Activated T-cell treated with anti-CD3 and anti-CD28 coated beads, Interleukin-2, amount 50 U/mL, for 72 hours (primary cell): ENCODE measurements around the gene ANKRD55. TPM values are rescaled to one million over a fixed set of nuclear protein-coding genes. Genes with fewer than 3 reads are reported as not detected.
A peak's percentile ranks its signal among the peaks of the same experiment; 100 is the strongest.
"Not testable (repeated sequence)": the region's sequence is repeated elsewhere in the genome, so short reads cannot be mapped to it uniquely, and the experiment has no call there.

Experiments used
- ATAC-seq, 2 donors: fragments of 150-1000 bp; cut with Tn5 transposase; replicated peaks in 1 of 2; 2 replicates each; pipeline ENCODE4 v1.10.0; 2021; ENCODE audit warnings: moderate library complexity in 2 of 2, mild to moderate bottlenecking in 1 of 2
- DNase-seq, 2 donors: peaks; one replicate each; pipeline ENCODE4 v3.0.0; 2021 to 2022; ENCODE audit warnings: mixed read lengths in 1 of 2
- H3K27ac Mint-ChIP-seq: one replicate; pipeline ENCODE4 v1.8.0; 2022; ENCODE audit warnings: mild to moderate bottlenecking, moderate library complexity, mixed read lengths
- H3K27me3 Mint-ChIP-seq: one replicate; pipeline ENCODE4 v1.8.0; 2022; ENCODE audit warnings: low read depth, mixed read lengths
- H3K36me3 Mint-ChIP-seq, 2 donors: one replicate each; pipeline ENCODE4 v1.8.0; 2022; ENCODE audit warnings: mixed read lengths in 2 of 2, mild to moderate bottlenecking in 1 of 2; ENCODE audit not compliant: insufficient read depth in 2 of 2
- H3K4me1 Mint-ChIP-seq: one replicate; pipeline ENCODE4 v1.8.0; 2022; ENCODE audit warnings: low read depth, mixed read lengths
- H3K4me3 Mint-ChIP-seq, 2 donors: one replicate each; pipeline ENCODE4 v1.8.0; 2022; ENCODE audit warnings: mild to moderate bottlenecking in 2 of 2, mixed read lengths in 2 of 2, moderate library complexity in 2 of 2
- H3K9me3 Mint-ChIP-seq, 2 donors: one replicate each; pipeline ENCODE4 v1.8.0; 2022; ENCODE audit warnings: mixed read lengths in 2 of 2
- total RNA-seq, 2 donors: library from RNA; stranded (reverse); gene quantifications; one replicate each; pipeline ENCODE4 v1.2.3, GENCODE V29; 2022

The ANKRD55 gene
- total RNA-seq, 2 donors from 2014 or later, result 0.74 to 3.4 TPM

GRCh38 chr5:56154732-56155484 lies 78.2 kb downstream of the ANKRD55 start:
- Mint-ChIP-seq H3K4me3 (peak overlapping the region; percentile 21 to 73), H3K9me3 (no peaks in the 10 kb centered on the region), H3K36me3 (no peaks in the 10 kb centered on the region), H3K27me3 (no peaks in the 10 kb centered on the region), H3K4me1 (peaks cover 76% of the 10 kb centered on the region), H3K27ac (peak overlapping the region; percentile 93)
- DNase-seq (peak in 1 of 2 donors; percentile 46), ATAC-seq (peak; percentile 53 to 63)

GRCh38 chr5:56152437-56152836 lies 80.7 kb downstream of the ANKRD55 start:
- H3K27me3 Mint-ChIP-seq, result no peaks in the 10 kb centered on the region

GRCh38 chr5:56150756-56151155 lies 82.4 kb downstream of the ANKRD55 start:
- not testable (repeated sequence) for H3K27ac Mint-ChIP-seq, H3K9me3 Mint-ChIP-seq, H3K27me3 Mint-ChIP-seq, H3K4me3 Mint-ChIP-seq, ATAC-seq, DNase-seq, H3K36me3 Mint-ChIP-seq
- H3K4me1 Mint-ChIP-seq, result peaks cover 60% of the 10 kb centered on the region

More at GRCh38 chr5:56152437-56152836, 80.7 kb downstream of the ANKRD55 start:
- Mint-ChIP-seq H3K36me3 (no peaks in the 10 kb centered on the region), H3K4me1 (peaks cover 76% of the 10 kb centered on the region), H3K4me3 (peak overlapping the region; percentile 60 to 80), H3K9me3 (no peaks in the 10 kb centered on the region), H3K27ac (peak overlapping the region; percentile 90)
- ATAC-seq (no peak), DNase-seq (no peak)

GRCh38 chr5:56148453-56148971 lies 84.6 kb downstream of the ANKRD55 start:
- Mint-ChIP-seq H3K4me3 (peak overlapping the region; percentile 29 to 67), H3K36me3 (no peaks in the 10 kb centered on the region), H3K4me1 (peaks cover 58% of the 10 kb centered on the region), H3K27me3 (no peaks in the 10 kb centered on the region), H3K27ac (peak overlapping the region; percentile 74), H3K9me3 (no peaks in the 10 kb centered on the region)
- peak; percentile 91 to 94 for ATAC-seq
- peak; percentile 59 to 61 for DNase-seq

- DNase-seq, result no peak
- H3K27ac Mint-ChIP-seq, result peak overlapping the region; percentile 74
- H3K4me1 Mint-ChIP-seq, result peaks cover 58% of the 10 kb centered on the region
- peak overlapping the region; percentile 29 to 67 for H3K4me3 Mint-ChIP-seq
- H3K27me3 Mint-ChIP-seq, result no peaks in the 10 kb centered on the region
- no peaks in the 10 kb centered on the region for H3K36me3 Mint-ChIP-seq
- H3K9me3 Mint-ChIP-seq, result no peaks in the 10 kb centered on the region
- peak in 1 of 2 donors; percentile 28 for ATAC-seq
These were observed 85.4 kb downstream of the ANKRD55 start for GRCh38 chr5:56147659-56148230.

GRCh38 chr5:56147106-56147505 lies 86.0 kb downstream of the ANKRD55 start:
- Mint-ChIP-seq H3K36me3 (no peaks in the 10 kb centered on the region), H3K27ac (no peak overlapping the region), H3K4me1 (peaks cover 58% of the 10 kb centered on the region), H3K27me3 (no peaks in the 10 kb centered on the region), H3K4me3 (no peak overlapping the region), H3K9me3 (no peaks in the 10 kb centered on the region)
- ATAC-seq (no peak), DNase-seq (no peak)

GRCh38 chr5:56146674-56147073 lies 86.5 kb downstream of the ANKRD55 start:
- no peak for DNase-seq
- no peak overlapping the region for H3K27ac Mint-ChIP-seq

GRCh38 chr5:56145511-56145910 lies 87.6 kb downstream of the ANKRD55 start:
- Mint-ChIP-seq H3K9me3 (no peaks in the 10 kb centered on the region), H3K27ac (no peak overlapping the region), H3K4me1 (peaks cover 64% of the 10 kb centered on the region), H3K4me3 (no peak overlapping the region), H3K27me3 (no peaks in the 10 kb centered on the region), H3K36me3 (no peaks in the 10 kb centered on the region)
- ATAC-seq, result no peak
- DNase-seq, result no peak

More at GRCh38 chr5:56146674-56147073, 86.5 kb downstream of the ANKRD55 start:
- no peaks in the 10 kb centered on the region for H3K36me3 Mint-ChIP-seq
- peaks cover 60% of the 10 kb centered on the region for H3K4me1 Mint-ChIP-seq
- H3K9me3 Mint-ChIP-seq, result no peaks in the 10 kb centered on the region
- no peaks in the 10 kb centered on the region for H3K27me3 Mint-ChIP-seq
- H3K4me3 Mint-ChIP-seq, result no peak overlapping the region
- ATAC-seq, result no peak

GRCh38 chr5:56145106-56145505 lies 88.0 kb downstream of the ANKRD55 start:
- Mint-ChIP-seq H3K27ac (no peak overlapping the region), H3K4me1 (peaks cover 64% of the 10 kb centered on the region), H3K4me3 (no peak overlapping the region), H3K36me3 (no peaks in the 10 kb centered on the region), H3K27me3 (no peaks in the 10 kb centered on the region), H3K9me3 (no peaks in the 10 kb centered on the region)
- DNase-seq (no peak), ATAC-seq (no peak)

- H3K27me3 Mint-ChIP-seq, result no peaks in the 10 kb centered on the region
- H3K27ac Mint-ChIP-seq, result no peak overlapping the region
- no peak overlapping the region for H3K4me3 Mint-ChIP-seq
- H3K36me3 Mint-ChIP-seq, result no peaks in the 10 kb centered on the region
- peaks cover 59% of the 10 kb centered on the region for H3K4me1 Mint-ChIP-seq
- H3K9me3 Mint-ChIP-seq, result no peaks in the 10 kb centered on the region
- no peak for DNase-seq
- ATAC-seq, result no peak
These were observed 88.9 kb downstream of the ANKRD55 start for GRCh38 chr5:56144211-56144610.

- Mint-ChIP-seq H3K9me3 (no peaks in the 10 kb centered on the region), H3K4me1 (peaks cover 55% of the 10 kb centered on the region), H3K4me3 (peak overlapping the region; percentile 6 to 23), H3K27ac (no peak overlapping the region), H3K36me3 (peaks cover 0 to 2% of the 10 kb centered on the region in 2 donors), H3K27me3 (no peaks in the 10 kb centered on the region)
- DNase-seq (no peak), ATAC-seq (no peak)
These were observed 89.8 kb downstream of the ANKRD55 start for GRCh38 chr5:56143373-56143714.

GRCh38 chr5:56142614-56143372 lies 90.3 kb downstream of the ANKRD55 start:
- no peaks in the 10 kb centered on the region for H3K27me3 Mint-ChIP-seq
- H3K27ac Mint-ChIP-seq, result no peak overlapping the region
- no peaks in the 10 kb centered on the region for H3K9me3 Mint-ChIP-seq
- peaks cover 53% of the 10 kb centered on the region for H3K4me1 Mint-ChIP-seq
- peak overlapping the region; percentile 6 to 23 for H3K4me3 Mint-ChIP-seq
- peak; percentile 77 to 84 for ATAC-seq
- peaks cover 0 to 2% of the 10 kb centered on the region in 2 donors for H3K36me3 Mint-ChIP-seq
- DNase-seq, result peak in 1 of 2 donors; percentile 28

GRCh38 chr5:56142233-56142613 lies 90.9 kb downstream of the ANKRD55 start:
- Mint-ChIP-seq H3K36me3 (peaks cover 0 to 2% of the 10 kb centered on the region in 2 donors), H3K27ac (no peak overlapping the region), H3K4me1 (peaks cover 55% of the 10 kb centered on the region), H3K27me3 (no peaks in the 10 kb centered on the region), H3K9me3 (no peaks in the 10 kb centered on the region), H3K4me3 (no peak overlapping the region)
- ATAC-seq, result no peak
- no peak for DNase-seq
